Fibroblast of skin of right biceps (primary cell): Measurements from ENCODE around the gene SCAF8.
A peak's percentile ranks its signal among the peaks of the same experiment; 100 is the strongest.

ENCODE experiments used
- DNase-seq: peaks from one replicate; pipeline ENCODE4 v3.0.0-alpha.2; 2013

The SCAF8 gene

GRCh38 chr6:154841109-154841508 is 107.9 kb downstream of the SCAF8 start:
- no peak for DNase-seq

- DNase-seq = no peak
Measured at GRCh38 chr6:154842833-154843232, 109.6 kb downstream of the SCAF8 start.

- no peak for DNase-seq
Measured at GRCh38 chr6:154847318-154847717, 114.1 kb downstream of the SCAF8 start.

GRCh38 chr6:154848580-154848979 is 115.4 kb downstream of the SCAF8 start:
- no peak for DNase-seq

GRCh38 chr6:154849475-154849874 is 116.3 kb downstream of the SCAF8 start:
- no peak for DNase-seq

GRCh38 chr6:154852687-154853086 is 119.5 kb downstream of the SCAF8 start:
- no peak for DNase-seq

GRCh38 chr6:154857529-154857928 is 124.3 kb downstream of the SCAF8 start:
- DNase-seq = no peak

GRCh38 chr6:154861825-154862224 is 128.6 kb downstream of the SCAF8 start:
- DNase-seq = no peak

- no peak for DNase-seq
Measured at GRCh38 chr6:154862536-154862935, 129.3 kb downstream of the SCAF8 start.

- no peak for DNase-seq
Measured at GRCh38 chr6:154864066-154864430, 130.8 kb downstream of the SCAF8 start.

GRCh38 chr6:154865291-154865690 is 132.1 kb downstream of the SCAF8 start:
- DNase-seq = no peak

GRCh38 chr6:154868143-154868594 is 135.0 kb downstream of the SCAF8 start:
- DNase-seq = peak; percentile 72

- DNase-seq = no peak
Measured at GRCh38 chr6:154872542-154873114, 139.4 kb downstream of the SCAF8 start.

GRCh38 chr6:154873546-154873945 is 140.3 kb downstream of the SCAF8 start:
- no peak for DNase-seq

- DNase-seq = no peak
Measured at GRCh38 chr6:154874773-154875592, 141.8 kb downstream of the SCAF8 start.

GRCh38 chr6:154876486-154877280 is 143.5 kb downstream of the SCAF8 start:
- DNase-seq = no peak

- DNase-seq = peak; percentile 56
Measured at GRCh38 chr6:154878871-154879491, 145.8 kb downstream of the SCAF8 start.

- DNase-seq = no peak
Measured at GRCh38 chr6:154882107-154882506, 148.9 kb downstream of the SCAF8 start.
